Hematopoietic multipotent progenitor cell treated with erythropoietin and hydrocortisone succinate and interleukin-3 and kit ligand, for 15 days (in vitro differentiated cells): Measurements from ENCODE around the gene FYB1.
A peak's percentile ranks its signal among the peaks of the same experiment; 100 is the strongest.

Experiments used
- DNase-seq: peaks from one replicate; pipeline ENCODE4 v3.0.0-alpha.2; 2015; ENCODE audit warnings: low spot score

FYB1 gene

DNA sequence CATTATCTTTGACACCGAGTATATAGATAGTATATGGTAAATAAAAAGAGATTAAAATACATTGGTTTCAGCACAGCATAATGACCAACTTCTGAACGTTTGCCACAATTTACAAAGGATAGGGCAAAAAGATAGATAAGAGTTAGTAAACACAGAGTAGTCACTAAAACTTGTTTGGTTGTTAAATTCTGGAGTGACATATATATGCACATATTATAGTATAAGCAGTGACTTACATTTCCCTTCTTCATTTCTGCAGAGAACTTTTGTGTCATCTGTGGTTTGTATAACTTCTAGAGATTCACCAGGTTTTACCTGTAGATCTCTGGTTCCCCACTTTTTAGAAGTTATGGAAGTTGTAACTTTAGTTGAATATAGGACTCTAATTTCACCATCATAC lies 100.7 kb downstream of the FYB1 start:
- no peak for DNase-seq

DNA sequence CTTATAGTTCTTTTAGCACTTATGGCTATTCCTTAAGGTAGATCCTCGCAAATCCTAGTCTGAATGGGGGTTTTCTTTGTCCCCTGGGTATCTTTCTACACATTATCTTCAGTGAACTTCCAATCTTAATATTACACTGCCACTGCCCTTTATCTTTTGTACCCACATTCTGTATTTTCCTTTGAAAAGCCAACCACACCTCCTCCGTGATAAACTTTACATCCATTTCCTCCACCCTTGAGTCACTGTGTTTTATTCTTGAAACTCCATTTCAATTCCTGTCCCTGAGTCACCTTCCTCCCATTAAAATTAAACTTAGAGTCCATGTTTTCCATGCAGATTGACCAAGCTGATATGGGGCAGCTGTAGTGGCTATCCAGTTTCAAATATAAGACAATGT lies 102.0 kb downstream of the FYB1 start:
- DNase-seq = peak; percentile 42

GRCh38 chr5:39116344-39117170 lies 102.8 kb downstream of the FYB1 start:
- DNase-seq = no peak

- DNase-seq = no peak
These were observed 103.6 kb downstream of the FYB1 start for GRCh38 chr5:39115644-39116343.

GRCh38 chr5:39114155-39114554 lies 105.2 kb downstream of the FYB1 start:
- DNase-seq = no peak

GRCh38 chr5:39113354-39113953 lies 105.9 kb downstream of the FYB1 start:
- no peak for DNase-seq

GRCh38 chr5:39109606-39110005 lies 109.8 kb downstream of the FYB1 start:
- DNase-seq = no peak

DNA sequence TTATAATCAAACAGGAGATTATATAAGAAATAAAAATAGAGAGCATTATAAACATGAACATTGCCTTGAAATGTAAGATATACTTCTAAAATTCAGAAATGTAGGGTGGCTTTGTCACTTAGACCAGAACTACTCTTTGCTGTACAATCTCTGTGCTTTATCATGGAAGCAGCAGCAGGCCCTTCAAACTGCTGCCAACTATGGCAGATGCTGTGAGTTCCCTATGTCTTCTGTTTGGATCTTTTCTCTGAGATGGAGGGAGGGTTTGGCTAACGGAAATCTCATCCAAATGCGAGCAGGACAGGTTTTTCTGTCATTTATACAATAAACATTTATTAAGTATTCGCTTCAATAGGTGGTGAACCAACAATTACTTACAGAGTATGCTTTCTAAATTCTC lies 110.4 kb downstream of the FYB1 start:
- DNase-seq = no peak

- DNase-seq = no peak
These were observed 112.0 kb downstream of the FYB1 start for GRCh38 chr5:39107350-39107749.

DNA sequence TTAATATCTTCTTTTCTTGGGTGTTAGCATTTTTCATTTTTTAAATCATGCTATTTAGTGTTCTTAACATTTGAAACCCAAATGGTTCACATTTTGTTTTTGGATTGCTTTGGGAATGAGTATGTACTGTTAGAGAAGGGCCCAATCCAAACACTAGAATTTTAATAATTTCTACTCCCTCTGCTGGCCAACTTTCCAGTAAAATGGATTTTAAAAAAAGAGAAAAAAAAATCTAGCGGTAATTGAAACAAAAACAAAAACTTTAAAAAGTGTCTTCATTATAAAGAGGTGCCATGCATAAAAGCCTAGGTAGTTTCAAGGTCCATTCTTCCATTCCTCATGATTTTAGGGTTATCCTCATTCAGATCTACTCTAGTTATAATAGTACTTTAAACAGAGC lies 113.0 kb downstream of the FYB1 start:
- DNase-seq = no peak

DNA sequence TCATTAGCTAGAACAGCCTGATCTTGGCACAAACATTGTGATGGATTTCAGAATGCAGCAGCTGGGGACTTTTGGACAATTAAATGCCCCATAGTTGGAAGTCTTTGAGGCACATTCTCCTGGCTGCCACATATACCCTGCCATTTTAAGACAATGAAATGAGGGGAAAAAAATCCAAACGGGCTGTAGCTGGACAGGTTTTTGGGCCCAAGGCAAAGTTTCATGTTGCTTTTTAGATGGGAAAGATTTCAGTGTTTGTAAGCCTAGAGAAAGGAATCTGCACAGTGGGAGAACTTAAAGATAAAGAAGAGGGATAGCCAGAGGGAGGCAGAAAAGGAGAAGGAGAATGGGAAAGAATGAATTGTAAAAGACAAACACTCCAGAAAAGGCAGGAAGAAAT lies 115.1 kb downstream of the FYB1 start:
- DNase-seq = no peak

DNA sequence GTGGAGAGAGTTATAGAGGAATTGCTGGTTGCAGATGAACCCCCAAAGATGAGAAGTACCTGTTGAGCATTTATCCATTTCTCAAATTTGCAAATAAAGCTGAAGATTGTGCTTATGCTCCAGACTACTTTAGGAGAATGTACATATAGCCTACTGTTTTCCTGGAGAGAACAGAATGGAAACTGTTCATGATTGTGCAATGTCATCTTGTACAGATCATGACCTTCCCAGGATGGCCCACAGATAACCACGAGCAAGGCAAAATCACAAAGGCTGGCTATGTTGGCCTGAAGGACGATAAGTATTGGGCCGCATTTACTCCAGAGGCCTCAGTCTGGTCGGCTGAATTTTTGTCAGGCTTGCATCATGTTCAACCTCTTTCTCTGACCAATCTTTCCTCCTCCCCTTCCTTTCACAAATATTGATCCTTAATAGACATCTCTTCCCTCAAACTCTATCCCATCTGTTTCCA lies 116.6 kb downstream of the FYB1 start:
- DNase-seq = no peak

DNA sequence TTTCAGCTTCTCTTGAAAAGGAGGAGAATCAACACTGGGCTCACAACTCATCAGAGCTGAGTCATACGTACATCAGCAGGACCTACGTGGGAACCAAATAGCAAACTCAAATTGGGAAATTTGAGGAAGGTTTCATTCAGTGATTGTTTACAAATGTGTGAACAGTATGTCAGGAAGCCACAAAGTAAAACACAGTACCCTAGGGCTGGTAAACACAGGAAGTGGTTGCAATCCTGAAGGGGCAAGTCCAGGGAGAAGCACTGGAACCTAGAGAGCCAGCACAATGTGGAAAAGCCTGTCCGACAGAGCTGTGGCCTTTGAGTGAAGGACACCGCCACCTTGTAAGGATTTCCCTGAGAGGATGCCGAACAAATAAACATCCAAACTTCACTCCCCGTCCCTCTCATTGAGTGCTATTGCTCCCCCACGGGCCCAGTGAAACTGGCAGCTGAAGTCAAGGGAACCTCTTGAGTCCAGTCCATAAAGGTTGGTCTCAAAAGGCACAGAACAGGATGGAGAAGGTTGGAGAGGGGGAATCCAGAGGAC lies 118.4 kb downstream of the FYB1 start:
- DNase-seq = no peak

GRCh38 chr5:39100301-39100850 lies 119.0 kb downstream of the FYB1 start:
- no peak for DNase-seq

GRCh38 chr5:39099831-39100230 lies 119.5 kb downstream of the FYB1 start:
- DNase-seq = no peak

GRCh38 chr5:39093352-39093751 lies 126.0 kb downstream of the FYB1 start:
- no peak for DNase-seq

DNA sequence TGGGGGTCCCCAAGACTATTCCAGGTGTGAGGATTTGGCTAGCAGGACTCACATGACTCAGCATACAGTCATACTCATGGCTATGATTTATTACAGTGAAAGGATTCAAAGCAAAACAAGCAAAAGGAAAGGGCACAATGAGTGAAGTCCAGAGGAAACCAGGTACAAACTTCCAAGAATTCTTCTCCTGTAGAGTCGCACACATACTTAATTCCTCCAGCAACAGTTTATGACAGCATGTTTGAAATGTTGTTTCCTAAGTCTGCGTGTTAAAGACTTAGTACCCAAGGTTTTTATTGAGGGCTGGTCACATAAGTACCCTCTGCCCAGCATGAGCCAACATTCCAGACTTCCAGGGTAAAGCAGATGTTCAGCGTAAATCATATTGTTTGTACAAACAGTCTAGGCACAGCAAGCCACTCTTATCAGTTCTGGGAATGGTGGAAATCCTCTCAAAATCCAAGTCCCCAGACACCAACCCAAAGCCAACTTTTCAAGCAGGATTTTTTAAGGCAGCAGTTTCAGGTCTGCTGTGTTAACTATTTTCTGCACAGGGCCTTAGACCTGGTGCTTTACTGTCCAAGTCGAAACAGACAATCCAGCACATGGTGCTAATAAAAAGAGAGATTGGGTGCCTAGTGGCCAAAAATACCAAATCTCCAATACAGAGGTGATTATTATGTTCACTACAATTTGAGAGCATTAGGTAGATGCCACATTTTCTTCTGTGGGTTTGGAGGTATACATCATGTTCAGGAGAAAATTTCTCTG lies 126.6 kb downstream of the FYB1 start:
- DNase-seq = no peak

DNA sequence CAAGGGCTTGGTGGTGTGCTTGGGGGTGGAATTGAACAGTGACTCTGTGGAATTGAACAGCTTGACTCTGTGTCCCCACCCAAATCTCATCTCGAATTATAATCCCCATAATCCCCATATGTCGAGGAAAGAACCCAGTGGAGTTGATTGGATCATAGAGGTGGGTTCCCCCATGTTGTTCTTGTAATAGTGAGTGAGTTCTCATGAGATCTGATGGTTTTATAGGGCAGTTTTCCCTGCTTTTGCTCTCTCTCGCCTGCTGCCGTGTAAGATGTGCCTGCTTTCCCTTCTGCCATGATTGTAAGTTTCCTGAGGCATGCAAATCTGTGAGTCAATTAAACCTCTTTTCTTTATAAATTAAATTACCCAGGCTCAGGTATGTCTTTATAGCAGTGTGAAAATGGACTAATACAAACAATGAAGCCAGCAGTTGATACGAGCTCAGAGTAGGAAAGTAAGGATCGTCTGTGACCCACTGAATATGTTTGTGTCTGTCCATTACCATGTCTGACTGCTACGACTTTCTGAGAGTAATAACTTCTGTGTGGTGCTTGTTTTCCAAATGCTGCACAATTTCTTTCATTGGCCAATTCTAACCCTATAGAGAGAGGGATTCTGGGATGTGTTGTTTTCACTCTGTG lies 127.3 kb downstream of the FYB1 start:
- no peak for DNase-seq

GRCh38 chr5:39083968-39084367 lies 135.4 kb downstream of the FYB1 start:
- no peak for DNase-seq

- DNase-seq = no peak
These were observed 136.4 kb downstream of the FYB1 start for GRCh38 chr5:39082995-39083394.

- peak; percentile 74 for DNase-seq
These were observed 138.7 kb downstream of the FYB1 start for GRCh38 chr5:39080597-39081204.
